Measurements from ENCODE around the gene SSTR3. TPM values are rescaled to one million over a fixed set of nuclear protein-coding genes. Genes with fewer than 3 reads are reported as not detected.
A peak's percentile ranks its signal among the peaks of the same experiment; 100 is the strongest.

SSTR3 gene
- polyA plus RNA-seq, 6 donors from 2014 or later: 0.08 to 0.63 (median 0.45) TPM; not detected in 1

DNA sequence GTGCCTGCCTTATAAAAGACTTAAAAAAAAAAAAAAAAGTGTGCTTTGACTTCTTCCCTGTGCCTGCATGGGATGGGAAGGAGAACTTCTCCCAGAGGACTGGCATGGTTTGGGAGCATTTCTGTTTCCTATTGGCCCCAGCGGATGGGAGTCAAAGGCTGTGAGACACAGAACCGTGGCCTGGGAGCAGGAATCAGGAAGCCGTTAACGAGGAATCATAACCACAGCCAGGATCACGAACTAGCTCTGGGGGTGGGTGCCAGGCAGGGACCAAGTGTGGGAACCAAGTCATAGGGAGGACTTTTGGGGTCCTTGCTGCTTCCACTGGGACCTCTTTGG, 24.8 kb downstream of the SSTR3 start:
- Mint-ChIP-seq H3K9me3 (no peaks in the 10 kb centered on the region), H3K4me3 (no peak overlapping the region), H3K27ac (peak overlapping the region in 2 of 6 donors; percentile 41 to 72), H3K4me1 (peaks cover 14 to 22% (median 14%) of the 10 kb centered on the region in 3 donors), H3K36me3 (peaks cover 0 to 5% of the 10 kb centered on the region in 2 donors), H3K27me3 (peaks cover 0 to 10% (median 7%) of the 10 kb centered on the region in 3 donors)
- DNase-seq: no peak
- ATAC-seq (ENCODE audit: low read depth in 2 of 2): no peak

DNA sequence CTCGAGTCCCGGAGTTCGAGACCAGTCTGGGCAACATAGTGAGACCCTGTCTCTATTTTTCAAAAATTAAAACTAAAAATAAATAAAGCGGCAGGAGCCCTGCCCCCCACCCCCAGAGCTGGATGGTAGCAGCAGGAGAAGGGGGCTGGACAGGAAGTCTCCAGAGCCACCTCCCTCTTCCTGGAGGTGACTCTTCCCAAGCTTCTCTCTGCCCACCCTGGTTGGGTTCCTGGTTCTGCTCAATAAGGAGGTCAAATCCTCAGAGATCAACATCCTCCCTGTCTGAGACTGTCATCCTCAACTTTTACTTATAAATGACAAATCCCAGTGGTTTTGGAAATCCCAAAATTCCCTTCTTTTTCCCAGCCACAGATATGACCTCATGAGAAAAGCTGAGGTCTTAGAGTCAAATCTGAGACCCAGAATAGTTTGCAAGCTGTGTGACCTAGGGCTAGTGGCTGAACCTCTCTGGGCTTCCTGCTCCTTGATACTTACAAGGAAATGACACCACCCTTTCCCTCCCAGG, 25.2 kb downstream of the SSTR3 start:
- no peaks in the 10 kb centered on the region for H3K9me3 Mint-ChIP-seq
- H3K27ac Mint-ChIP-seq: no peak overlapping the region
- H3K27me3 Mint-ChIP-seq: peaks cover 0 to 10% (median 7%) of the 10 kb centered on the region in 3 donors
- no peak for ATAC-seq (ENCODE audit: low read depth in 2 of 2)
- no peak overlapping the region for H3K4me3 Mint-ChIP-seq
- peaks cover 14 to 22% (median 14%) of the 10 kb centered on the region in 3 donors for H3K4me1 Mint-ChIP-seq
- peaks cover 0 to 5% of the 10 kb centered on the region in 2 donors for H3K36me3 Mint-ChIP-seq
- no peak for DNase-seq

DNA sequence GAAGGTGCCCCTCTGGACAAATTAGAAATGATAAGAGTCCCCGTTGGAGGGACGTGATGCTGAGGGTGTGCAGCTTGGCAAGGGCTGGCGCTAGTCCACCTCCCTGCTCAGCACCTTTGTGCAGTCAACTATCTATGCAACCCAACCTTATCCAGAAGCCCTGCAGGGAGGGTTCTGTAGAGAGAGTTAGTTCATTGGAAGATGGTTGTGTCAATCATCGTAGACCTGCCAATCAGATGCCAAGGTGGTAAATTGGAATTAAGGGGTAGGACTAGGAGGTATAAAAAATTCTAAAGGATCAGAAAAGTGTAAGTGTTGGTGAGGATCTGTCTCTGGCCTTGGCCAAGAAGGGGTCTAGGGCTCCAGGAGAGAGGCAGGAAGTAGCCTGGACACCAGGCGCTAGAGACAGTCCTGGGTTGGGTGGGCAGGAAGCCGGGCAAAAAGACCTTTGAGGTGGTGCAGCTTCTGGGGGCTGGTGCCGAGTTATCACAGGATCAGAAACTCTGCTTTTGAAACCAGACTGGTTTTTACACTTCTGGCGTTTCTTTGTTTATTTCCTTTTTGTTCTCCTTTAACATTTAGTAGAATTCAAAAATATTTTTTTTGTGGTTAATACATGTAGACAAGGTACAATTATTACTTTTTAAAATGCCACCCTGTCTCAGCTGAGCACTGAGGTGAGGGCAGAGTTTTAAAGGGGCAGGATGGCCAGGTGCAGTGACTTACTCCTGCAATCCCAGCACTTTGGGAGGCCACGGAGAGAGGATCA, 25.9 kb downstream of the SSTR3 start:
- peak overlapping the region in 3 of 6 donors; percentile 3 to 82 (median 57) for H3K27ac Mint-ChIP-seq

DNA sequence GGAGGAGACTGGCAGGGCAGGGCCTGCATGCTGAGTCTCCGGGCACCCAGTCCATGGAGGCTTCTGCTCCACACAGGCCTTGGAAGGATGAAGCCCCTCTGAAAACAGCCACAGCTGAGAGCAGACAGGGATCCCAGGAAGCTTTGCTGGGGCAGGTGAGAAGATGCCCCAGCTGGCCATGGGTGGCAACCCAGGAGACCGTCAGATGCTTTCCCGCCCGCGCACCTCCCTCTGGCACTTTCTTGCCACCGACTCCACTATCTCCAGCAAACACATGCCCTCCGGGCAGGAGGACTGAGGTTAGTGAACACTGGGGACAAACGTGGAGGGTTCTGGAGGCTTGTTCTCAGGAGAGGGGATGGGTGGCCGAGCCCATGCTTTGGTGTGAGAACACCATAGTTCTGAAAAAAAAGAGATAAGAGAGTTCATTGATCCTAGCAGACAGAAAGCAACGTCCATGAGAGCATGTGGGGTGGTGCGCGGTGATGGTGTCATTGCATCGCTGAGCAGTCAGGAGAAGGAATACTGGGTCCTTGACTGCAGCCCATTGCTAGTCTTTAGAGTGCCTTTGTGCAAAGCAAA, 26.5 kb downstream of the SSTR3 start:
- H3K36me3 Mint-ChIP-seq: peaks cover 0 to 5% of the 10 kb centered on the region in 2 donors
- no peak overlapping the region for H3K4me3 Mint-ChIP-seq
- DNase-seq: no peak
- no peak for ATAC-seq (ENCODE audit: low read depth in 2 of 2)
- H3K4me1 Mint-ChIP-seq: peaks cover 14 to 22% (median 14%) of the 10 kb centered on the region in 3 donors
- no peaks in the 10 kb centered on the region for H3K9me3 Mint-ChIP-seq
- peaks cover 0 to 10% (median 7%) of the 10 kb centered on the region in 3 donors for H3K27me3 Mint-ChIP-seq
- peak overlapping the region in 2 of 6 donors; percentile 57 to 82 for H3K27ac Mint-ChIP-seq

More for the DNA sequence above, 25.9 kb downstream of the SSTR3 start:
- Mint-ChIP-seq H3K27me3 (peaks cover 0 to 10% (median 7%) of the 10 kb centered on the region in 3 donors), H3K4me3 (no peak overlapping the region), H3K36me3 (peaks cover 0 to 5% of the 10 kb centered on the region in 2 donors), H3K9me3 (no peaks in the 10 kb centered on the region), H3K4me1 (peaks cover 14 to 22% (median 14%) of the 10 kb centered on the region in 3 donors)
- DNase-seq: peak; percentile 37
- peak; percentile 52 to 55 for ATAC-seq (ENCODE audit: low read depth in 2 of 2)

- ATAC-seq (ENCODE audit: low read depth in 2 of 2): no peak
- H3K36me3 Mint-ChIP-seq: peaks cover 0 to 5% of the 10 kb centered on the region in 2 donors
- no peak for DNase-seq
- H3K4me3 Mint-ChIP-seq: no peak overlapping the region
- H3K27ac Mint-ChIP-seq: peak overlapping the region in 2 of 6 donors; percentile 33 to 90
- H3K9me3 Mint-ChIP-seq: no peaks in the 10 kb centered on the region
- H3K27me3 Mint-ChIP-seq: peaks cover 0 to 10% (median 7%) of the 10 kb centered on the region in 3 donors
- H3K4me1 Mint-ChIP-seq: peaks cover 14 to 22% (median 14%) of the 10 kb centered on the region in 3 donors
Measured at GRCh38 chr22:37184816-37185541, 27.3 kb downstream of the SSTR3 start.

DNA sequence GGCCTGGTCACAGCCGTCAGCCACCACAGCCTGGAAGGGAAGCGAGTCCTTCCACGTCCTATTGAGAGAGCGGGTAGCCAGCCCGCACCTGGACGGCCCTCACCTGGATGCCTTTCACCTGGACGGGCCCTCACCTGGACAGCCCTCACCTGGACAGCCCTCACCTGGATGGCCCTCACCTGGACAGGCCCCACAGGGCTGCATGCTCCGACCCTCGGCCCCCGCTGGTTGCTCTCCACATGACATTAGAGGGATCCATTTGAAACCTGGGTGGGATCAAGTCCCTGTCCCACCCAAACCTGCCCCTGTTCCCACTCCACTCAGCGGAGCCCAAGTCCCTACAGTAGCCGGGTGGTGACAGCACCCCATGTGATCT, 27.9 kb downstream of the SSTR3 start:
- Mint-ChIP-seq H3K4me3 (no peak overlapping the region), H3K4me1 (peaks cover 14 to 22% (median 14%) of the 10 kb centered on the region in 3 donors), H3K36me3 (peaks cover 0 to 2% of the 10 kb centered on the region in 2 donors), H3K27me3 (peaks cover 0 to 10% (median 7%) of the 10 kb centered on the region in 3 donors), H3K9me3 (no peaks in the 10 kb centered on the region), H3K27ac (peak overlapping the region in 1 of 6 donors; percentile 33)
- ATAC-seq (ENCODE audit: low read depth in 2 of 2): no peak
- DNase-seq: no peak

GRCh38 chr22:37183432-37184379, 28.6 kb downstream of the SSTR3 start:
- Mint-ChIP-seq H3K4me1 (peaks cover 14 to 22% (median 14%) of the 10 kb centered on the region in 3 donors), H3K27me3 (peaks cover 0 to 10% (median 7%) of the 10 kb centered on the region in 3 donors), H3K9me3 (no peaks in the 10 kb centered on the region), H3K4me3 (no peak overlapping the region), H3K36me3 (no peaks in the 10 kb centered on the region), H3K27ac (no peak overlapping the region)
- DNase-seq: no peak
- no peak for ATAC-seq (ENCODE audit: low read depth in 2 of 2)

DNA sequence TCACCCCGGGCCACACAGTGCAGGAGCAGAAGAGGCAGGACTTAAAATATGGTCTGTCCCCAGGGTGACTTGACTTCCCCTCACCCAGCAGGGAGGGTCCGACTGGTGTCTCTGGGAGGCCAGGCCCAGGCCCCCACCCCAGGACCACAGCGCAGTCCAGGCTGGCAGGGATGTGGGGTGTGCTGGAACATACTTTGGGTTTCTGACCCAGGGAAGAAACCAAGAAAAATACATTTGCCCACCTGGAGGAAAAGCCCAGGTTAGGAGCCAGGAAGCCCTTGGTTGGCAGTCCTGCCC, 29.4 kb downstream of the SSTR3 start:
- Mint-ChIP-seq H3K27ac (no peak overlapping the region), H3K9me3 (no peaks in the 10 kb centered on the region), H3K4me3 (no peak overlapping the region), H3K4me1 (peaks cover 14 to 22% (median 16%) of the 10 kb centered on the region in 3 donors), H3K36me3 (no peaks in the 10 kb centered on the region), H3K27me3 (peaks cover 0 to 16% (median 12%) of the 10 kb centered on the region in 3 donors)
- no peak for DNase-seq
- no peak for ATAC-seq (ENCODE audit: low read depth in 2 of 2)

- DNase-seq: no peak
- no peaks in the 10 kb centered on the region for H3K9me3 Mint-ChIP-seq
- no peak overlapping the region for H3K27ac Mint-ChIP-seq
- H3K36me3 Mint-ChIP-seq: no peaks in the 10 kb centered on the region
- peaks cover 18 to 27% (median 21%) of the 10 kb centered on the region in 3 donors for H3K4me1 Mint-ChIP-seq
- no peak for ATAC-seq (ENCODE audit: low read depth in 2 of 2)
- H3K27me3 Mint-ChIP-seq: peaks cover 5 to 22% (median 18%) of the 10 kb centered on the region in 3 donors
- no peak overlapping the region for H3K4me3 Mint-ChIP-seq
Measured at GRCh38 chr22:37182101-37182948, 30.0 kb downstream of the SSTR3 start.

- no peak for ATAC-seq (ENCODE audit: low read depth in 2 of 2)
- Mint-ChIP-seq H3K27ac (peak overlapping the region in 1 of 6 donors; percentile 36), H3K9me3 (no peaks in the 10 kb centered on the region), H3K4me1 (peaks cover 21 to 34% (median 24%) of the 10 kb centered on the region in 3 donors), H3K36me3 (no peaks in the 10 kb centered on the region), H3K4me3 (no peak overlapping the region), H3K27me3 (peaks cover 8 to 25% (median 23%) of the 10 kb centered on the region in 3 donors)
- DNase-seq: no peak
Measured at GRCh38 chr22:37181681-37182080, 30.6 kb downstream of the SSTR3 start.

GRCh38 chr22:37180531-37181231, 31.6 kb downstream of the SSTR3 start:
- Mint-ChIP-seq H3K4me1 (peaks cover 21 to 31% (median 22%) of the 10 kb centered on the region in 3 donors), H3K27ac (no peak overlapping the region)

More at GRCh38 chr22:37180531-37181231, 31.6 kb downstream of the SSTR3 start:
- no peaks in the 10 kb centered on the region for H3K9me3 Mint-ChIP-seq
- H3K36me3 Mint-ChIP-seq: no peaks in the 10 kb centered on the region
- peaks cover 13 to 35% (median 33%) of the 10 kb centered on the region in 3 donors for H3K27me3 Mint-ChIP-seq
- no peak for ATAC-seq (ENCODE audit: low read depth in 2 of 2)
- H3K4me3 Mint-ChIP-seq: peak overlapping the region in 1 of 8 donors; percentile 41
- DNase-seq: no peak
